Activated naive CD8-positive, alpha-beta T cell treated with anti-CD3 and anti-CD28 coated beads, Interleukin-2, amount 10 ng/mL, durations not matched to agents 7 days and 5 days (primary cell): ENCODE data around the gene SYTL1. TPM values are rescaled to one million over a fixed set of nuclear protein-coding genes. Genes with fewer than 3 reads are reported as not detected.

Experiments used
- ATAC-seq: fragments of 150-1000 bp; cut with Tn5 transposase; one replicate; pipeline ENCODE4 v1.10.0; 2021; ENCODE audit warnings: low read depth, moderate library complexity
- POLR2A ChIA-PET: fragments of 350-600 bp; sonication (Branson Sonifier 250); formaldehyde crosslinking; loops from one replicate; lab custom pipeline; 2021; ENCODE audit warnings: antibody characterized with exemption; lab: Charles Lee
- DNase-seq: peaks from one replicate; pipeline ENCODE4 v3.0.0; 2021
- H3K27ac Mint-ChIP-seq: one replicate; pipeline ENCODE4 v1.8.0; 2022; ENCODE audit warnings: mild to moderate bottlenecking, mixed read lengths
- H3K27me3 Mint-ChIP-seq: one replicate; pipeline ENCODE4 v1.8.0; 2022; ENCODE audit warnings: mild to moderate bottlenecking, moderate library complexity, mixed read lengths
- H3K36me3 Mint-ChIP-seq: one replicate; pipeline ENCODE4 v1.8.0; 2021; ENCODE audit warnings: mild to moderate bottlenecking, mixed read lengths
- H3K4me1 Mint-ChIP-seq: one replicate; pipeline ENCODE4 v1.8.0; 2021; ENCODE audit warnings: mixed read lengths
- H3K4me3 Mint-ChIP-seq: one replicate; pipeline ENCODE4 v1.8.0; 2022; ENCODE audit warnings: mild to moderate bottlenecking, moderate library complexity, mixed read lengths
- H3K9me3 Mint-ChIP-seq: one replicate; pipeline ENCODE4 v1.8.0; 2021; ENCODE audit warnings: mixed read lengths
- total RNA-seq, 2 experiments: library from RNA; stranded (reverse); gene quantifications; one replicate each; pipeline ENCODE4 v1.2.3, GENCODE V29; 2021

SYTL1 gene
- total RNA-seq, 2 experiments from 2014 or later = 103 to 105 TPM

DNA sequence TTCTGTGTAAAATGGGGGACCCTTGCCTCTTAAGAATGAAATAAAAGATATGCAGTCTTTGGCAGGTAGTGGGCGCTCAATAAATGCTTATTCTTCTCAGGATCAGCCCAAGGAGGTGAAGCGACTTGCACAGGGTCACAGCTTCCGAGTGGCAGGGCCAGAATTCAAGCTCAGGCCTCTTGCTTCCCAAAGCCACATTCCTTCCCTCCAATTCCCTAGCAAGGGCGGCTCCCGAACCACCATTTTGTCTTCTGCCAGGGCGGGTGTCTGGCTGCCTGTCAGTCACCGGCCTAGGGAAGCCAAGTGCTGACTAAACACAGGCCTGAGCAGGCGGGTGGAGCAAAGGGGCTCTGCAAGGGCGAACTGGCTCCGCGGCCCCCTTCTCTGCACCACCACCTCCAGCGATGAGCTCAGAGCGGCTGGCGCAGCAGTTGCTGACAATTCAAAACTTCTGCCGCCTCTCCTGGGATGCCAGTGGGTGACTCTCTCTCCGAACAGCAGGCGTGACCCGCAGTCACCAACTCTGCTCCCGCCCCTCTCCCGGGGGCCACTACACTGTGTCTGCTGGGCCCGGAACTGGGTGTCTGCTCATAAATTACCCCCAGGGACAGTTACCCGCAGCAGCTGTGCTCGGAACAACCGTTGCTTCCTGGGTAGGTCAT is 61.4 kb downstream of the SYTL1 start:
- H3K36me3 Mint-ChIP-seq = peaks cover 6% of the 10 kb centered on the region
- H3K4me3 Mint-ChIP-seq = peak overlapping the region; percentile 17
- DNase-seq (no peak), ATAC-seq (peak; percentile 57)
- POLR2A ChIA-PET = interaction anchor here (0.5 to 1.9 kb wide), 6 partner anchors 27 to 260 kb away, joined by 3 to 5 read pairs (median 4); partner anchors contain the start of gene AHDC1
- peaks cover 14% of the 10 kb centered on the region for H3K4me1 Mint-ChIP-seq
- H3K9me3 Mint-ChIP-seq = no peaks in the 10 kb centered on the region
- H3K27me3 Mint-ChIP-seq = no peaks in the 10 kb centered on the region
- H3K27ac Mint-ChIP-seq = peak overlapping the region; percentile 63

Other genes starting within 250 kb of the SYTL1 start
- gene SLC9A1, start 186.9 kb upstream of the SYTL1 start, total RNA-seq = 10 to 100 TPM; 23.7 to 24.5 TPM
- 10 to 100 TPM; 41.5 to 43.0 TPM for gene WDTC1, start 107.4 kb upstream of the SYTL1 start, total RNA-seq
- 10 to 100 TPM; 35.8 to 40.4 TPM for gene TMEM222, start 19.9 kb upstream of the SYTL1 start, total RNA-seq
- 1 to 10 TPM; 8.6 to 9.0 TPM for gene MAP3K6, start 24.9 kb downstream of the SYTL1 start, total RNA-seq
- gene FCN3, start 32.8 kb downstream of the SYTL1 start, total RNA-seq = not detected
- not detected for gene CD164L2, start 41.3 kb downstream of the SYTL1 start, total RNA-seq
- under 1 TPM; 0.42 to 0.43 TPM for gene GPR3, start 50.6 kb downstream of the SYTL1 start, total RNA-seq
- gene WASF2, start 148.1 kb downstream of the SYTL1 start, total RNA-seq = 100 to 1,000 TPM; 139 to 148 TPM